Measurements from ENCODE around the gene UAP1L1. TPM values are rescaled to one million over a fixed set of nuclear protein-coding genes. Genes with fewer than 3 reads are reported as not detected.

Gene UAP1L1
- total and polyA plus RNA-seq, 2 of the 8 experiments (the other 6 are each of a cell fraction or from before 2014, with no cell fraction given), result 2.0 to 5.4 TPM

GRCh38 chr9:137044037-137044436, 33.3 kb upstream of the UAP1L1 start (continued):
- TF ChIP-seq CBX5 (IDR thresholded peaks at IDR 0.05; ENCODE audit: low read depth, low read length) (no peak), KDM1A (IDR thresholded peaks at IDR 0.05; ENCODE audit: borderline replicate concordance, low read length) (no peak), BCL11A (IDR thresholded peaks at IDR 0.05; ENCODE audit: low read depth in 2 of 2, low read length in 2 of 2) (no peak), TCF12 (IDR thresholded peaks at IDR 0.05; ENCODE audit: low read depth, low read length) (no peak)
